ENCODE measurements around the gene KPNA3. TPM values are rescaled to one million over a fixed set of nuclear protein-coding genes. Genes with fewer than 3 reads are reported as not detected.
A peak's percentile ranks its signal among the peaks of the same experiment; 100 is the strongest.
"Not testable (repeated sequence)": the region's sequence is repeated elsewhere in the genome, so short reads cannot be mapped to it uniquely, and the experiment has no call there.

KPNA3 gene
- total and polyA plus RNA-seq, 12 donors, result 22.5 to 79.1 (median 55.0) TPM

DNA sequence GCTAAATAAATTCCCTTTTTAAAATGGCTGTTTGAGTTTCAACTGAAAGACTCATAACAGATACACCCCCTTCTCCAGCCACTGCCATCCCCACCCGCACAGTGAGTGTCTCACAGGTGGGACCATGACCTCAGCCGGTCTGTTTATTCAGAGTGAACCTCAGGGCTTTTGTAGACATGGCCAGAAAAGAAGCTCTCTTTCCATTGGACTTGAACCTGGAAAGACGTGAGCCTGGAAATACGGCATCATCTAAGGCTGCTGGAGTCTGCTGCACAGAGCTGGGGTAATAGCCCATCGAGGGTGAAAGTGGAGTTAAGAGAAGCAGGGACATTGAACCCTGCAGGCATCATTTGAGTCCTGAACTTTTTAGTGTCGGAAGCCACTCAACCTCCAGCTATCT, 15.2 kb upstream of the KPNA3 start:
- 74 to 78% methylated on average over 6 of the region's 6 CpGs for WGBS, 2 donors
- Histone ChIP-seq H3K4me1 (peaks cover 0 to 24% (median 5%) of the 10 kb centered on the region in 9 donors), H3K4me3 (no peak overlapping the region), H3K36me3 (no peaks in the 10 kb centered on the region), H3K27ac (no peak overlapping the region), H3K9me3 (peaks cover 0 to 4% (median 0%) of the 10 kb centered on the region in 11 donors), H3K27me3 (peaks cover 0 to 4% (median 0%) of the 10 kb centered on the region in 7 donors)
- TF ChIP-seq, protein P1, sequence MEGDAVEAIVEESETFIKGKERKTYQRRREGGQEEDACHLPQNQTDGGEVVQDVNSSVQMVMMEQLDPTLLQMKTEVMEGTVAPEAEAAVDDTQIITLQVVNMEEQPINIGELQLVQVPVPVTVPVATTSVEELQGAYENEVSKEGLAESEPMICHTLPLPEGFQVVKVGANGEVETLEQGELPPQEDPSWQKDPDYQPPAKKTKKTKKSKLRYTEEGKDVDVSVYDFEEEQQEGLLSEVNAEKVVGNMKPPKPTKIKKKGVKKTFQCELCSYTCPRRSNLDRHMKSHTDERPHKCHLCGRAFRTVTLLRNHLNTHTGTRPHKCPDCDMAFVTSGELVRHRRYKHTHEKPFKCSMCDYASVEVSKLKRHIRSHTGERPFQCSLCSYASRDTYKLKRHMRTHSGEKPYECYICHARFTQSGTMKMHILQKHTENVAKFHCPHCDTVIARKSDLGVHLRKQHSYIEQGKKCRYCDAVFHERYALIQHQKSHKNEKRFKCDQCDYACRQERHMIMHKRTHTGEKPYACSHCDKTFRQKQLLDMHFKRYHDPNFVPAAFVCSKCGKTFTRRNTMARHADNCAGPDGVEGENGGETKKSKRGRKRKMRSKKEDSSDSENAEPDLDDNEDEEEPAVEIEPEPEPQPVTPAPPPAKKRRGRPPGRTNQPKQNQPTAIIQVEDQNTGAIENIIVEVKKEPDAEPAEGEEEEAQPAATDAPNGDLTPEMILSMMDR (IDR thresholded peaks at IDR 0.05), result no peak
- DNase-seq (no peak), ATAC-seq (no peak)
- intact Hi-C loops (cut with DNase I), result no loop called here

DNA sequence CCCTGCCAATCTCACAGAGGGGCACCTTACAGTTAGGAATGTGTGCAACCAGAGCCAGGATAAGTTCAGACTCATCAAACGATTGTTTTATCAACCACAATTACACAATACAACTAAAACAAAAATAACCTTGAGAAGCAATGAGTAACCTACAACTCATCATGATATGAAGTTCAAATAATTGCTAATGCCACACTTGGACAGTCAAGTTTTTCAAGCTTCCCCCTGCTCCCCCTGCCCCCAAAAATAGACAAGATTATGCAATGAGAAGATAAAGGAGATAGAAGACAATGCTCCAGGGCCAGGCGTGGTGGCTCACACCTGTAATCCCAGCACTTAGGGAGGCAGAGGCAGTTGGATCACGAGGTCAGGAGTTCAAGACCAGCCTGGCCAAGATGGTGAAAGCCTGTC, 13.6 kb upstream of the KPNA3 start:
- Histone ChIP-seq H3K4me1 (peaks cover 0 to 8% (median 0%) of the 10 kb centered on the region in 9 donors), H3K27ac (no peak overlapping the region), H3K9me3 (peaks cover 0 to 4% (median 0%) of the 10 kb centered on the region in 11 donors), H3K27me3 (peaks cover 0 to 4% (median 0%) of the 10 kb centered on the region in 7 donors), H3K4me3 (no peak overlapping the region), H3K36me3 (no peaks in the 10 kb centered on the region)
- WGBS, 2 donors, result 48 to 51% methylated on average over 3 of the region's 3 CpGs
- DNase-seq (no peak), ATAC-seq (no peak)
- intact Hi-C loops (cut with DNase I), result no loop called here
- TF ChIP-seq, protein P1 (IDR thresholded peaks at IDR 0.05), result no peak

DNA sequence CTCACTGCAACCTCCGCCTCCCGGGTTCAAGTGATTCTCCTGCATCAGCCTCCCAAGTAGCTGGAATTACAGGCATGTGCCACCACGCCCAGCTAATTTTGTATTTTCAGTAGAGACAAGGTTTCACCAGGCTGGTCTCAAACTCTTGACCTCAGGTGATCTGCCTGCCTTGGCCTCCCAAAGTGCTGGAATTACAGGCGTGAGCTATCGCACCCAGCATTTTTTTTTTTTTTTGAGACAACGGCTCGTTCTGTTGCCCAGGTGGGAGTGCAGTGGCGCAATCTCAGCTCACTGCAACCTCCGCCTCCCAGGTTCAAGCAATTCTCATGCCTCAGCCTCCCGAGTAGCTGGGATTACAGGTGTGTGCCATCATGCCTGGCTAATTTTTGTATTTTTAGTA, 10.6 kb upstream of the KPNA3 start:
- H3K4me3 ChIP-seq, result not testable (repeated sequence)

DNA sequence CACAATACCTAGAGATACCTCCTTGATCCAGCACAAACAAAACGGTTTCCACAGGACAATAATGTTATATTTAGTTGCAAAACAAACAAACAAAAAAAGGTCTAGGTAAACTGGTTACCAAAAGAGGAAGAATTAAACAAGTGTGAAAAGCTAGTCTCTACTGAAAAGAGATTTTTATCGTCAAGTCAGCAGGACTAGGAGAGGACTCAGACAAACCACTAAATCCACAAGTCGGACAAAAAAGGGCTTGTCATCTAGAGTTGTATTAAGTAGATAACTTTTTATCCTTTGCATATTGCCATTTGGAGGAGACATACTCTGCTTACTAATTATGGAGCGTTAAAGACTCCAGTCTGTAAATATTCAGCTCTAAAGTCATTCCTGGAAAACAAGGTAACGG, 9.9 kb upstream of the KPNA3 start:
- no peak for ATAC-seq
- Histone ChIP-seq H3K27me3 (no peaks in the 10 kb centered on the region), H3K4me1 (no peaks in the 10 kb centered on the region), H3K4me3 (no peak overlapping the region), H3K27ac (no peak overlapping the region), H3K36me3 (no peaks in the 10 kb centered on the region), H3K9me3 (no peaks in the 10 kb centered on the region)
- WGBS, 2 donors, result 72 to 74% methylated on average over 5 of the region's 5 CpGs
- TF ChIP-seq, protein P1 (IDR thresholded peaks at IDR 0.05), result no peak
- intact Hi-C loops (cut with DNase I), result no loop called here
- no peak for DNase-seq

More for the DNA sequence above, 10.6 kb upstream of the KPNA3 start:
- intact Hi-C loops (cut with DNase I); ATAC-seq; H3K27me3 ChIP-seq; H3K36me3 ChIP-seq; H3K27ac ChIP-seq; H3K9me3 ChIP-seq; DNase-seq; H3K4me1 ChIP-seq: not testable (repeated sequence)
- 91 to 93% methylated on average over 10 of the region's 10 CpGs for WGBS, 2 donors

DNA sequence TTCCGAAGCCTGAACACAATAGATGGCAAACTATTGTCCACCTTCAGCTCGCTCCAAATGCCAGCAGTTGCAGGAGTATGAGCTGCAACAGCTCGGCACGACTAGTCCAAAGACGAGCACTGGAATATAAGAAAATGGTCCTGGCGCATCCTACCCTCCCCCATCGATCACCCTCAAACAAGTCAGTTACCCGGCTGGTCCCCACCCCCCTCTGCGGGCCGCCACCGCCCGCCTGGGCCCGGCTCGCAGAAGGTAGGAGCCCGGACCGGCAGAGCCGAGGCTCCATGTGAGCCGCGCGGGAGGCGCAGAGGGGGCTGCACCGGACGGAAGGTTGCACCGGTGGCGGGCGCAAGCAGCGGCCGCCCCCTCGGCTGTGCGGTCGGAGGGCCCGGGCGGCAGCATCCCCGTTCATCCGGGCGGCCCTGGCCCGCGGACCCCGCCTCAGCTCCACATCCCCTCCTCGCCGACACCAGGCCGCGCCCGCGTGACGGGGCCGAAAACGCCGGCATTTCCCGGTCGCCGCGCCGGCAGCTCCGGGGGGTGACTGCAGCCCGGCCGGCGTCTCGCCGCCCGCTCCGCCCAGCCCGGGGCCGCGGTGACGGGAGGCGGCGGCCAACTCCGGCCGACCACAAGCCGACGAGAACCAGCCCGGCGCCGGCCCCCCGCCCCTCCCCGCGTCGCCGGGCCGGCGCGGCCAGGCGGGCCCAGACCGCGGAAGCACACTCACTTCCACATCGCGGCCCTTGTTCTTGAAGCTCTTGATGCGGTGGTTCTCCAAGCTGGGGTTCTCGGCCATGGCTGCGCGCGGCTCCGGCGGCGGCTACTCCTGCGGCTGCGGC, 552 bp downstream of the KPNA3 start:
- Histone ChIP-seq H3K36me3 (no peaks in the 10 kb centered on the region), H3K27me3 (no peaks in the 10 kb centered on the region), H3K4me1 (peaks cover 3 to 51% (median 37%) of the 10 kb centered on the region in 9 donors), H3K4me3 (peak overlapping the region; percentile 66 to 98 (median 86)), H3K9me3 (no peaks in the 10 kb centered on the region), H3K27ac (peak overlapping the region; percentile 88 to 99 (median 94))
- TF ChIP-seq, protein P1 (IDR thresholded peaks at IDR 0.05), result no peak
- DNase-seq (peak; percentile 31 to 56), ATAC-seq (peak; percentile 4 to 50 (median 22))
- 0 to 1% methylated on average over 70 to 98 of the region's 98 CpGs for WGBS, 2 donors
- intact Hi-C loops (cut with DNase I), result loop anchor here in 5 of 10 donors (2.0 to 10.0 kb wide), 4 partner anchors 53 to 101 kb away; partner anchors contain the start of gene EBPL (in 5 of the 5)
